PC-9 (cell line): Measurements from ENCODE around the gene ATG4B.

Source experiments
- EZH2 ChIP-seq: fragments of 200-600 bp; sonication (generic); IDR thresholded peaks from 2 replicates; pipeline ENCODE4 v1.8.0; 2017; ENCODE audit warnings: antibody characterized with exemption, low read depth
- TF ChIP-seq, protein P1 (sequence below): fragments of 200-600 bp; sonication (generic); conservative IDR thresholded peaks from 2 replicates; pipeline ENCODE4 v1.6.1; 2017; ENCODE audit warnings: mixed run types, antibody characterized with exemption, mild to moderate bottlenecking, moderate library complexity

DNA sequence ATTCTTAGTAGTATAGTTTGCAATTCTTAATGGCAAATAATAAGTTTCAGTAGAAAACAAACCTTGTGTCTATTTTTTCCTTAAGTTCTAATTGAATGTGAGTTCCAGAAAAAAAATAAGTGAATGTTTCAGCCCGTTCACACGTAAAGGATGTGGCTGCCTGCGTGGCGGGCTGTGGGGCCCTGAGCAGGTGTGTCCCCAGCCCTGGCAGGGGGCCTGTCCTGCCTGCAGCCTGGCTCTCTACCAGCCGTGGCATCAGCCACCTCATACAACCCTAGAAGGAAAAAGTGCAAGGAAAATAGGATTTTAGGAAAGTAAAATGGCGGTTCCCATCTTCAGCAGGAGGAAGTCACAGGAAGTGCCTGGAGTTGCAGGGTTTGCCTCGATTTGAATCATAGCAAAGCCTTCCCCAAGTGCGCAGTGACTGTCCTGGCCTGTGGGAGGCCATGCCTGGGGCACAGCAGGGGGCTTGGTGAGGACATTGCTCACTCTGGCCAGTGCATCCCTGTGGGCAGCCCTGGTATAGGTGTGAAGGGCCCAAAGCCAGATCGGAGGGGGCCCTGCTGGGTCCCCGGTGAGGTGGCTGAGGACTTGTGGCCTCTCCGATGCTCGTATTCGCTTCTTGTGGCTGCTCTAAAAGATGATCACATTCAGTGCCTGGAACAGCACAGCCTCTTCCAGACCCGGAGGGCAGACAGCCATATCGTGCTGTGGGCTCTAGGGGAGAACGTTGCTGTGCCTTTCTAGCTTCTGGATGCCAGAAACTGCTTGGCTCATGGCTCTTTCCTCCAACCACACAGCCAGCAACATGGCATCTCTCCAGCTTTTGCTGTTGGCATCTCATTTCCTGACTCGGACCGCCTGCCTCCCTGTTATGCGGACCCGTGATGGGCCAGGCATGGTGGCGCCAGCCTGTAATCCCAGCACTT, 36.6 kb downstream of the ATG4B start:
- TF ChIP-seq, protein P1, sequence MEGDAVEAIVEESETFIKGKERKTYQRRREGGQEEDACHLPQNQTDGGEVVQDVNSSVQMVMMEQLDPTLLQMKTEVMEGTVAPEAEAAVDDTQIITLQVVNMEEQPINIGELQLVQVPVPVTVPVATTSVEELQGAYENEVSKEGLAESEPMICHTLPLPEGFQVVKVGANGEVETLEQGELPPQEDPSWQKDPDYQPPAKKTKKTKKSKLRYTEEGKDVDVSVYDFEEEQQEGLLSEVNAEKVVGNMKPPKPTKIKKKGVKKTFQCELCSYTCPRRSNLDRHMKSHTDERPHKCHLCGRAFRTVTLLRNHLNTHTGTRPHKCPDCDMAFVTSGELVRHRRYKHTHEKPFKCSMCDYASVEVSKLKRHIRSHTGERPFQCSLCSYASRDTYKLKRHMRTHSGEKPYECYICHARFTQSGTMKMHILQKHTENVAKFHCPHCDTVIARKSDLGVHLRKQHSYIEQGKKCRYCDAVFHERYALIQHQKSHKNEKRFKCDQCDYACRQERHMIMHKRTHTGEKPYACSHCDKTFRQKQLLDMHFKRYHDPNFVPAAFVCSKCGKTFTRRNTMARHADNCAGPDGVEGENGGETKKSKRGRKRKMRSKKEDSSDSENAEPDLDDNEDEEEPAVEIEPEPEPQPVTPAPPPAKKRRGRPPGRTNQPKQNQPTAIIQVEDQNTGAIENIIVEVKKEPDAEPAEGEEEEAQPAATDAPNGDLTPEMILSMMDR: no peak
- no peak for TF ChIP-seq EZH2
